Endodermal cell (in vitro differentiated cells): Measurements from ENCODE around the gene OGA. TPM values are rescaled to one million over a fixed set of nuclear protein-coding genes. Genes with fewer than 3 reads are reported as not detected.

Source experiments
- DNase-seq: peaks from one replicate; pipeline ENCODE4 v3.0.0-alpha.2; 2017
- H3K27ac ChIP-seq: 2 replicates; pipeline ENCODE4 v1.5.1; 2013; ENCODE audit warnings: mild to moderate bottlenecking, low read depth, low read length, moderate library complexity
- H3K27me3 ChIP-seq: 2 replicates; pipeline ENCODE4 v1.6.1; 2013; ENCODE audit warnings: mild to moderate bottlenecking, low read length, moderate library complexity; ENCODE audit not compliant: insufficient read depth, control insufficient read depth, poor library complexity, severe bottlenecking
- H3K36me3 ChIP-seq: 2 replicates; pipeline ENCODE4 v1.7.0; 2013; ENCODE audit warnings: mild to moderate bottlenecking, low read length, moderate library complexity; ENCODE audit not compliant: control insufficient read depth, insufficient read depth
- H3K4me1 ChIP-seq: one replicate; pipeline ENCODE4 v1.7.0; 2013; ENCODE audit warnings: low read length; ENCODE audit not compliant: control insufficient read depth, insufficient read depth
- H3K4me3 ChIP-seq: 2 replicates; pipeline ENCODE4 v1.5.1; 2013; ENCODE audit warnings: mild to moderate bottlenecking, low read length, moderate library complexity
- H3K9ac ChIP-seq: 2 replicates; pipeline ENCODE4 v1.6.1; 2013; ENCODE audit warnings: mild to moderate bottlenecking, low read length, moderate library complexity; ENCODE audit not compliant: poor library complexity, severe bottlenecking; ENCODE audit errors: extremely low read depth
- H3K9me3 ChIP-seq: 2 replicates; pipeline ENCODE4 v1.6.1; 2013; ENCODE audit warnings: mild to moderate bottlenecking, low read length, moderate library complexity; ENCODE audit not compliant: control insufficient read depth
- H3K27ac Mint-ChIP-seq: 2 replicates; pipeline ENCODE4 v1.8.0; 2020; ENCODE audit warnings: mixed read lengths
- H3K27me3 Mint-ChIP-seq: 2 replicates; pipeline ENCODE4 v1.8.0; 2021; ENCODE audit warnings: mild to moderate bottlenecking, mixed read lengths; ENCODE audit not compliant: insufficient read depth
- H3K36me3 Mint-ChIP-seq: 2 replicates; pipeline ENCODE4 v1.8.0; 2020; ENCODE audit warnings: low read depth, mixed read lengths
- H3K4me1 Mint-ChIP-seq: 2 replicates; pipeline ENCODE4 v1.8.0; 2020; ENCODE audit warnings: mixed read lengths
- H3K4me3 Mint-ChIP-seq: 2 replicates; pipeline ENCODE4 v1.8.0; 2020; ENCODE audit warnings: mild to moderate bottlenecking, moderate library complexity, mixed read lengths
- H3K9me3 Mint-ChIP-seq: 2 replicates; pipeline ENCODE4 v1.8.0; 2020; ENCODE audit warnings: mild to moderate bottlenecking, mixed read lengths
- CTCF ChIP-seq: fragments of 200-600 bp; sonication (generic); conservative IDR thresholded peaks from 2 replicates; pipeline ENCODE4 v1.5.0; 2021; ENCODE audit warnings: antibody characterized with exemption, mild to moderate bottlenecking
- WGBS, 2 experiments: methylation state at CpG; one replicate each; pipeline versions ENCODE4 v1.1.5 to v1.1.7; 2013; ENCODE audit warnings: missing lambda C conversion rate in 2 of 2, mixed read lengths in 1 of 2; ENCODE audit not compliant: insufficient coverage in 1 of 2, insufficient read length in 1 of 2; 5-methylcytosine and 5-hydroxymethylcytosine counted together
- long read RNA-seq, 4 experiments: library from polyadenylated mRNA in 2 of 4; library from RNA in 1 of 4; library from capped mRNA in 1 of 4; stranded (forward) in 3 of 4; unstranded in 1 of 4; transcript quantifications; one replicate each; pipeline ENCODE4 v2.0.0, GENCODE V29; 2020 to 2021; ENCODE audit warnings: inconsistent platforms in 1 of 4
- polyA plus RNA-seq, 2 experiments: library from polyadenylated mRNA; stranded (reverse); fragments of 50-300 nt; gene quantifications; one replicate each; pipeline ENCODE4 v1.2.3, GENCODE V29; 2013
- total RNA-seq, 2 donors: library from RNA; stranded (reverse); fragmentation: NEBNext Ultra II Directional in 1 of 2; extraction: Animal tissue kit (Norgen Biotek cat#: 25700) in 1 of 2; gene quantifications; 2 replicates in 1 of 2; 3 replicates in 1 of 2; pipeline ENCODE4 v1.2.1, GENCODE V29; 2021

The OGA gene
- 100 to 1,000 TPM; 138 to 149 TPM for total RNA-seq
- polyA plus RNA-seq (2013, experiment 1 of 2): 104 TPM
- 105 TPM for polyA plus RNA-seq (2013, experiment 2 of 2)
- long read RNA-seq, experiment 1, full-length matches to known transcripts: 11 of 47 reads
- long read RNA-seq, experiment 1, partial matches to known transcripts: 13 of 47 reads
- long read RNA-seq, experiment 1, other reads (novel, unspliced or antisense): 23 of 47 reads
- long read RNA-seq, experiment 2, full-length matches to known transcripts: 182 of 274 reads
- long read RNA-seq, experiment 2, partial matches to known transcripts: 42 of 274 reads
- long read RNA-seq, experiment 2, other reads (novel, unspliced or antisense): 50 of 274 reads
- long read RNA-seq, experiment 3, full-length matches to known transcripts: 13 of 38 reads
- long read RNA-seq, experiment 3, partial matches to known transcripts: 21 of 38 reads
- long read RNA-seq, experiment 3, other reads (novel, unspliced or antisense): 4 of 38 reads
- long read RNA-seq, experiment 4, full-length matches to known transcripts: 8 of 37 reads
- long read RNA-seq, experiment 4, partial matches to known transcripts: 23 of 37 reads
- long read RNA-seq, experiment 4, other reads (novel, unspliced or antisense): 6 of 37 reads

GRCh38 chr10:101818119-101818871 lies at the start of gene OGA:
TSS of gene OGA (minus strand) at chr10:101818444. CDS start at chr10:101818022, 422 bp downstream.
- peak within 1 kb of the TSS; percentile 99 for H3K9ac ChIP-seq
- H3K36me3 ChIP-seq: peaks cover 4% of the 10 kb centered on the region
- Mint-ChIP-seq H3K4me3 (peak within 1 kb of the TSS; percentile 96), H3K4me1 (peaks cover 19% of the 10 kb centered on the region), H3K9me3 (no peaks in the 10 kb centered on the region), H3K27ac (peak within 1 kb of the TSS; percentile 99), H3K27me3 (no peaks in the 10 kb centered on the region), H3K36me3 (peaks cover 10% of the 10 kb centered on the region)
- H3K9me3 ChIP-seq: no peaks in the 10 kb centered on the region
- DNase-seq: peak; percentile 99
- WGBS, 2 experiments: 0 to 1% methylated on average over 31 to 47 of the region's 47 CpGs
- H3K4me1 ChIP-seq: no peaks in the 10 kb centered on the region
- H3K27me3 ChIP-seq: no peaks in the 10 kb centered on the region
- H3K27ac ChIP-seq: peak within 1 kb of the TSS; percentile 99
- H3K4me3 ChIP-seq: peak within 1 kb of the TSS; percentile 96
- TF ChIP-seq CTCF: no peak

- no peak overlapping the region for H3K4me3 Mint-ChIP-seq
- H3K4me3 ChIP-seq: no peak overlapping the region
- no peaks in the 10 kb centered on the region for H3K27me3 Mint-ChIP-seq
- peaks cover 11% of the 10 kb centered on the region for H3K4me1 Mint-ChIP-seq
- DNase-seq: no peak
- no peak overlapping the region for H3K9ac ChIP-seq
- no peak overlapping the region for H3K27ac Mint-ChIP-seq
- no peaks in the 10 kb centered on the region for H3K27me3 ChIP-seq
- H3K36me3 ChIP-seq: no peaks in the 10 kb centered on the region
- no peaks in the 10 kb centered on the region for H3K9me3 Mint-ChIP-seq
- H3K36me3 Mint-ChIP-seq: peaks cover 2% of the 10 kb centered on the region
- no peak for TF ChIP-seq CTCF
- no peaks in the 10 kb centered on the region for H3K9me3 ChIP-seq
- H3K27ac ChIP-seq: no peak overlapping the region
- H3K4me1 ChIP-seq: peaks cover 4% of the 10 kb centered on the region
- 100% methylated on average over 1 of the region's 1 CpG for WGBS, 2 experiments
Observed at GRCh38 chr10:101867931-101868330, 49.7 kb upstream of the OGA start.

- DNase-seq: no peak
- WGBS, 2 experiments: 95 to 100% methylated on average over 2 of the region's 2 CpGs
- peaks cover 21% of the 10 kb centered on the region for H3K36me3 Mint-ChIP-seq
- H3K9ac ChIP-seq: no peak overlapping the region
- no peaks in the 10 kb centered on the region for H3K36me3 ChIP-seq
- H3K4me1 Mint-ChIP-seq: no peaks in the 10 kb centered on the region
- H3K27ac Mint-ChIP-seq: no peak overlapping the region
- TF ChIP-seq CTCF: no peak
- no peaks in the 10 kb centered on the region for H3K27me3 Mint-ChIP-seq
- H3K4me1 ChIP-seq: no peaks in the 10 kb centered on the region
- no peak overlapping the region for H3K27ac ChIP-seq
- H3K4me3 ChIP-seq: no peak overlapping the region
- no peaks in the 10 kb centered on the region for H3K27me3 ChIP-seq
- peaks cover 18% of the 10 kb centered on the region for H3K9me3 Mint-ChIP-seq
- peaks cover 18% of the 10 kb centered on the region for H3K9me3 ChIP-seq
- no peak overlapping the region for H3K4me3 Mint-ChIP-seq
Observed at GRCh38 chr10:101859530-101859929, 41.3 kb upstream of the OGA start.
